HepG2 (cell line): ENCODE data around the gene TXNDC11.

Experiments used
- CHD4 ChIP-seq: fragments of 200-600 bp; sonication (generic); IDR thresholded peaks from 2 replicates; pipeline ENCODE4 v1.7.0; 2017; ENCODE audit warnings: mild to moderate bottlenecking, low read length, borderline replicate concordance
- CREB1 ChIP-seq, 2 experiments: fragments of 450-650 bp in 1 of 2; IDR thresholded peaks; 2 replicates each; pipeline ENCODE4 v1.6.1; 2016 to 2017; ENCODE audit warnings: control low read depth in 1 of 2, mild to moderate bottlenecking in 1 of 2, missing compliant biosample characterization in 1 of 2, missing genetic modification characterization in 1 of 2
- ESRRA ChIP-seq: sonication (generic); formaldehyde crosslinking; IDR thresholded peaks from 2 replicates; pipeline ENCODE4 v1.5.1; 2020; ENCODE audit warnings: mild to moderate bottlenecking, low read depth, missing genetic modification reagents
- MTF1 ChIP-seq: sonication (generic); formaldehyde crosslinking; IDR thresholded peaks from 2 replicates; pipeline ENCODE4 v1.5.0; 2020; ENCODE audit warnings: missing genetic modification reagents
- RARG ChIP-seq: sonication (generic); formaldehyde crosslinking; IDR thresholded peaks from 2 replicates; pipeline ENCODE4 v1.4.0; 2020; ENCODE audit warnings: low read depth, mild to moderate bottlenecking, missing genetic modification reagents
- SALL2 ChIP-seq: sonication (generic); formaldehyde crosslinking; IDR thresholded peaks from 2 replicates; pipeline ENCODE4 v1.8.1; 2023; ENCODE audit warnings: mild to moderate bottlenecking, missing genetic modification reagents, inconsistent platforms
- ZNF12 ChIP-seq: sonication (generic); formaldehyde crosslinking; IDR thresholded peaks from 2 replicates; pipeline ENCODE4 v1.5.0; 2020; ENCODE audit warnings: missing genetic modification reagents
- ZNF644 ChIP-seq: IDR thresholded peaks from 2 replicates; pipeline ENCODE4 v1.6.1; 2016; ENCODE audit warnings: low read depth
- TF ChIP-seq, protein P1 (sequence below): sonication (generic); formaldehyde crosslinking; conservative IDR thresholded peaks from 2 replicates; pipeline ENCODE4 v1.4.0; 2020; ENCODE audit warnings: missing genetic modification reagents
- TF ChIP-seq, protein P2 (sequence below), 2 experiments: fragments of 450-650 bp in 1 of 2; sonication (generic) in 1 of 2; formaldehyde crosslinking in 1 of 2; IDR thresholded peaks; 2 replicates each; pipeline versions ENCODE4 v1.6.1 to v1.8.0; 2016 to 2022; ENCODE audit warnings: antibody characterized with exemption in 1 of 2, mild to moderate bottlenecking in 1 of 2, missing genetic modification reagents in 1 of 2

DNA sequence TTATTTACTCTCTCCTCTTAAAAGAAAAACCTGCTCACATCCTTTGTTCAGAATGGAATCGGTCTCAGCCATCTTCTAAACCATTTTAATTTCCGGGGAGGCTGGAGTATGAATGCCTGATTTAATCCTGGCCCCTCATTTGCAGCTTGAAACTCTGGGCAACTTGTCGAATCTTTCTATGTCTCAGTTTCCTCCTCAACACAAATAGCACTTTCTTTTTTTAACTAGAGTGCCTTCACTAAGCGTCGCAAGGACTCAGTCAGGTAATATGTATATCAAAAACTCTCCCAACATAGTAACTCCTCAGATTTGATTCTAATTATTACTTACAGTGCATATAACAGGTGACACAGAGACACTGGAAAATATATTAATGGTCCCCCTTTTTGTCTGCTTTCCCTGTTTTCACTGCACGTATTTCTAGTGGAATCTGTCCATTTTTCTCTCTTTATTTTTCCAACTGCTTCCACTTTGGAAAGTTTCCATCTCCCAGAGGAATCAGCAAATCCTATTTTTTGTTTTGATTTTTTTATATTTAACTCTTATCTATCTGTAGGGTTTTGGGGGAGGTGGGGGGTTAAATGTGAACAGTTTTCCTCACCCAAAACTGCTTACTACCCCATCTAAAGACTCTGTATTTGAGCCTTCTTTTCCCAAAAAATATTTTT lies 55.8 kb downstream of the TXNDC11 start:
- no peak for TF ChIP-seq CHD4
- TF ChIP-seq, protein P1, sequence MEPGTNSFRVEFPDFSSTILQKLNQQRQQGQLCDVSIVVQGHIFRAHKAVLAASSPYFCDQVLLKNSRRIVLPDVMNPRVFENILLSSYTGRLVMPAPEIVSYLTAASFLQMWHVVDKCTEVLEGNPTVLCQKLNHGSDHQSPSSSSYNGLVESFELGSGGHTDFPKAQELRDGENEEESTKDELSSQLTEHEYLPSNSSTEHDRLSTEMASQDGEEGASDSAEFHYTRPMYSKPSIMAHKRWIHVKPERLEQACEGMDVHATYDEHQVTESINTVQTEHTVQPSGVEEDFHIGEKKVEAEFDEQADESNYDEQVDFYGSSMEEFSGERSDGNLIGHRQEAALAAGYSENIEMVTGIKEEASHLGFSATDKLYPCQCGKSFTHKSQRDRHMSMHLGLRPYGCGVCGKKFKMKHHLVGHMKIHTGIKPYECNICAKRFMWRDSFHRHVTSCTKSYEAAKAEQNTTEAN (CRISPR knock-in tag): no peak
- TF ChIP-seq ZNF644 (CRISPR knock-in tag): no peak
- no peak for TF ChIP-seq SALL2 (CRISPR knock-in tag)
- TF ChIP-seq RARG: no peak
- TF ChIP-seq, protein P2, sequence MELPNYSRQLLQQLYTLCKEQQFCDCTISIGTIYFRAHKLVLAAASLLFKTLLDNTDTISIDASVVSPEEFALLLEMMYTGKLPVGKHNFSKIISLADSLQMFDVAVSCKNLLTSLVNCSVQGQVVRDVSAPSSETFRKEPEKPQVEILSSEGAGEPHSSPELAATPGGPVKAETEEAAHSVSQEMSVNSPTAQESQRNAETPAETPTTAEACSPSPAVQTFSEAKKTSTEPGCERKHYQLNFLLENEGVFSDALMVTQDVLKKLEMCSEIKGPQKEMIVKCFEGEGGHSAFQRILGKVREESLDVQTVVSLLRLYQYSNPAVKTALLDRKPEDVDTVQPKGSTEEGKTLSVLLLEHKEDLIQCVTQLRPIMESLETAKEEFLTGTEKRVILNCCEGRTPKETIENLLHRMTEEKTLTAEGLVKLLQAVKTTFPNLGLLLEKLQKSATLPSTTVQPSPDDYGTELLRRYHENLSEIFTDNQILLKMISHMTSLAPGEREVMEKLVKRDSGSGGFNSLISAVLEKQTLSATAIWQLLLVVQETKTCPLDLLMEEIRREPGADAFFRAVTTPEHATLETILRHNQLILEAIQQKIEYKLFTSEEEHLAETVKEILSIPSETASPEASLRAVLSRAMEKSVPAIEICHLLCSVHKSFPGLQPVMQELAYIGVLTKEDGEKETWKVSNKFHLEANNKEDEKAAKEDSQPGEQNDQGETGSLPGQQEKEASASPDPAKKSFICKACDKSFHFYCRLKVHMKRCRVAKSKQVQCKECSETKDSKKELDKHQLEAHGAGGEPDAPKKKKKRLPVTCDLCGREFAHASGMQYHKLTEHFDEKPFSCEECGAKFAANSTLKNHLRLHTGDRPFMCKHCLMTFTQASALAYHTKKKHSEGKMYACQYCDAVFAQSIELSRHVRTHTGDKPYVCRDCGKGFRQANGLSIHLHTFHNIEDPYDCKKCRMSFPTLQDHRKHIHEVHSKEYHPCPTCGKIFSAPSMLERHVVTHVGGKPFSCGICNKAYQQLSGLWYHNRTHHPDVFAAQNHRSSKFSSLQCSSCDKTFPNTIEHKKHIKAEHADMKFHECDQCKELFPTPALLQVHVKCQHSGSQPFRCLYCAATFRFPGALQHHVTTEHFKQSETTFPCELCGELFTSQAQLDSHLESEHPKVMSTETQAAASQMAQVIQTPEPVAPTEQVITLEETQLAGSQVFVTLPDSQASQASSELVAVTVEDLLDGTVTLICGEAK (IDR thresholded peaks at IDR 0.05): no peak
- TF ChIP-seq, protein P2 (CRISPR knock-in tag; IDR thresholded peaks at IDR 0.05): no peak
- no peak for TF ChIP-seq ZNF12
- TF ChIP-seq CREB1 (IDR thresholded peaks at IDR 0.05): no peak
- TF ChIP-seq CREB1 (CRISPR knock-in tag; IDR thresholded peaks at IDR 0.05): no peak
- TF ChIP-seq MTF1 (CRISPR knock-in tag): no peak
- no peak for TF ChIP-seq ESRRA (CRISPR knock-in tag)
